ENCODE measurements around the gene KCNH1.

KCNH1 gene

DNA sequence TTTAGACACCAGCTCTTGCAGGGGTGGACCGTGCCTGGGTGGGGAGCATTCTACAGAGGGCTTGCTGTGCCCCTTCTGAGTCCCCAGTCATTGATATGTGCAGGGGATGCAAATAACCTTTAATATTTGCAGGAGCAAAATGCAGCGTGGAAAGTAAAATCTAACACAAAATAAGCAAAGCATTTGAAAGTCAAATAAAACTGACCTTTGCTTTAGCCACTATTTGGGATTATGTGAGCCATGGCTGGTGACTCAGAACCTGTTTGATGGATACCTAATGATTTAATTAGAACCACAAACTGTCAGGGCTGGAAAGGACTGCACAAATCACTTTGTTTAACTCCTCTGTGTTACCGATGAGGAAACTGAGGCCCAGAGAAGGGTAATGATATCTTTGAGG, 427.7 kb downstream of the KCNH1 start:
- DNase-seq = no peak

DNA sequence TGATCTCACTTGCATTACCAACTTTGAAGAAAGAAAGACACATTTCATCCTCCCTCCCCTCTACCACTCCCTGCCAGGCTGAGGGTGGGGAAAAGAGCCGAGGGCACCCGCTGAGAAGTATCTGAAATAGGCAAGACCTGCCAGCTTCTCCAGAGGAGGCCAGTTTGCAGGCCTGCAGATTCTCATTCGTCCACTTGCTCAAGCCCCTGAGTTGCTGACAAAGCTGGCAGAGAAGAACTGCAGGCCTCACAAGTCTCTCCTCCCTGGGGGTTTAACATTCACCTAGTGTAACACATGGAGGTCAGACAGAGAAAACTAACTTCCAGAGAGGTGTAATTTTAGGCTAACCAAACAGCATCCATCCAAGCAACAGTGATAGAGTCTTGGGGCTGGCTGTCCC, 428.9 kb downstream of the KCNH1 start:
- no peak for DNase-seq

DNA sequence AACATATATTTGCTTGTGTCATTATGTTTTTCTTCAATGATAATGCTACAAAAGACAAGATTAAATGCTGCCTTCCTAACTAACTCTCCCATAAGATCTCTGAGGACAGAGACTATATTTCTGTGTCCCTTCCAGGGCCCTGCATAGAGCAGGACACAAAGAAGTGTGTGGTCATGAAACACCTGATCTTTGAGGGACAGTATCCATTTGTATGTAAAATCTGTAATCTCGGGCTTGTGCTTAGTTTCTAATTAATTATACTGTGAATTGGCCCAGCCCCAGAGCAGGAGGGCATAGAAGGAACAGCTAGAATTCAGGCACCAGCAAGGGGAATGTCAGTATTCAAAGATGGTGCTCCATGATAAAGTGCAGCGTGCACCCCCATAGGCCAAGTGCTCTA, 430.4 kb downstream of the KCNH1 start:
- DNase-seq = no peak

DNA sequence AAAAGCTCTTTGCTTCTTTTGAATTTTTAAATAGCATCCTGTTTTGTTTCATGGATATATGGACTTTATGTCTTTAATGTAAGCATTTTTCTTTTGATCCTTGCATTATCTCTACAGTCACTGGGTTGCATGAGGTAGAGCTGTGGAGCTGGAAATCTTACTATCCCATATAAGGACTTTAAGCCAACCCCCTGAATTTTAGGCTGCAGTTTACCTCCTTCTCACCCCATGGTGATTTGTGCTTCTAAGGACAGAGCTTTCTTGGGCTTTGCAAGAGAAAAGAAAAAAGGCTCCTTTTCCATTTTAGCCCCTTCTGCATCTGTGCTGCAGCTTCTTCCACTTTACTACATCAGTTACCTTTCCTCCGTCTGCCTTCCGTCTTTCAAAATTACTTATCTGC, 431.4 kb downstream of the KCNH1 start:
- no peak for DNase-seq

DNA sequence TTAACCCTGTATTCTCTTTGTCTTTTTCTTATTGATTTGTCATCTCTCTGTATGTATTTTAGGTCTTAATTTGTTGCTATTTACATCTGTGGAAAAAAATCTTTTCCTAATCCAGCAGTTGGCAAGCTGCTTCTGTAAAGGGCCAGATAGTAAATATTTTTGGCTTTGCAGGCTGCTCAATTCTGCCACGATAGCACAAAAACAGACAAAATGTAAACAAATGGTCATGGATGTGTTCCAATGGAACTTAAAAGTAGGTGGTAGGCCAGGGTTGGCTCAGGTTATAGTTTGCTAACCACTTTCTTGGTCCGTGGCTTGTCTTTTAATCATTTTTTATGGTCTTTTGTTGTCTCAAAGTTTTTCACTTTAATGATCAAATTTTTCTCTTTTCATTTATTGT, 433.4 kb downstream of the KCNH1 start:
- no peak for DNase-seq

DNA sequence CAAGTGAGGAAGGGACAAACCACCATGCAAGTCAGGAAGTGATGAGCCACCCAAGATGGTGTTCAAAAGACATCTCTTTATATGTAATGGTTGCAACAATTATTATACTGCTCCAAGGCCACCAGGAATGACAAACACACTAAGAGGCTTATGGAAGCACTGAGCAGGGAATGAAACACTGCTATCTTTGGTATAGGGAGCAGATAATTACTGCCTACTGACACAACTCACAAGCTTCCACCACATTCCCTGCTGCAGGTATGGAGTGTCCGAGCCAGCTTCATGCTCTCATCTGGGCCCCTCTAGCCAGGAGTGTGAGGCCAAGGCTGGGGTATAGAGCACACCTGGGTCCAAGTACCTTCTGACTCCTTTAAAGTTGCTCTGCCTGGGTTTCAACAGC, 433.9 kb downstream of the KCNH1 start:
- no peak for DNase-seq

- no peak for DNase-seq
These were observed 435.3 kb downstream of the KCNH1 start for GRCh38 chr1:210698661-210699060.

DNA sequence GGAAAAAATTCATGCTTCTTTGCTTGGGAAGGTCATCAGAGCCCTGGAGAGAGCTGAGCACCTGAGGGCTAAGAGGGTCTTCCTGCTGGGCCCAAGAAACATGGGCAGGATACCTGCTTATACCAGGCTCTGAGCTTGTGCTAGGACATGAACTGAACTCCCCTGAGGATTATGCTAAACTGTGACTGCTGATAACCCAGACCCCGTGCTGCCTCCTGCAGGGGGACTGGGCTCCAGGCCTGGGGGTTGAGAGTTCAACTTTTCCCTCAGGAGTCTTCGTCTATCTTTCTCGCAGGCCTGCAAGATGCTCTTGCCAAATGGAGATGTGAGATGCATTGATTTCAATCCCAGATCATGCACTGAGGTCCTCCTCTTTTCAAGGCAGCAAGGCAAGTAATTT, 436.8 kb downstream of the KCNH1 start:
- no peak for DNase-seq

DNA sequence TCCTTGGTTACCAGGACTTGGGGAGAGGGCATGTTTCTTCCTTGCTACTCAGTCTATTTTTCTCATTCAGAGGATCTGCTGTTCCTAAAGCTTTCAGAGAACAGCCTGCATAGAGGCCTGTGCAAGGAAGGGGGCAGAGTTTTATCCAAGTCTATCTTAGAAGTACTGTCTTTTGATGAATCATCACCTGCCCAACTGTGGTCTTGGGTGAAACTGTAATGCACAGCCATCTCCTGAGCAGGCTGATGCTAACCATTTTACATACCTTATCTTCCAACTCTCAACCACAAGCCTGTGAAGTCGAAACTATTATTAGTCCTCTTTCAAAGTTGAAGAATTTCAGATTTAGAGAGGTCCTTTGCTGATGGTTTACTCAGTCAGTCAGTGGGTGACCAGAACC, 437.2 kb downstream of the KCNH1 start:
- DNase-seq = no peak

DNA sequence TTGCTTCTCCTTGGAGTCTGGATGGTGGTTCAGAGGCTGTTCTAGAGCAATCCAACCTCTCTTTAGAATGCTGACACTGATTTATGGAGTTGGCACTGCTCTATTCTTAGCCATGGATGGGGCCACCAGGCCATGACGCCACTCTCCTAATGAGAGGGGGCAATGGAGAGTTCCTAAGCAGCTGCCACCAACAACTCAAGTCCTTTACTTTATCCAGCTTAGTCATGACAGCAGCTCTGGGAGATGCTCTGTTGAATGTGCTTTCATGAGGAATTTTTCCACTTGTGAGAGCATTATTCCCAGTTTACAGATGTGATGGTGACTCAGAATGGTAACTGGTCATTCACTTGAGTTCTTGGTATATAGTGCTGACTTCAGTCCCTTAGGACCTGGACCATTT, 438.9 kb downstream of the KCNH1 start:
- no peak for DNase-seq

GRCh38 chr1:210692796-210693195, 441.2 kb downstream of the KCNH1 start:
- DNase-seq = no peak

GRCh38 chr1:210691039-210691610, 442.8 kb downstream of the KCNH1 start:
- DNase-seq = no peak

- no peak for DNase-seq
These were observed 443.7 kb downstream of the KCNH1 start for GRCh38 chr1:210690236-210690635.

DNA sequence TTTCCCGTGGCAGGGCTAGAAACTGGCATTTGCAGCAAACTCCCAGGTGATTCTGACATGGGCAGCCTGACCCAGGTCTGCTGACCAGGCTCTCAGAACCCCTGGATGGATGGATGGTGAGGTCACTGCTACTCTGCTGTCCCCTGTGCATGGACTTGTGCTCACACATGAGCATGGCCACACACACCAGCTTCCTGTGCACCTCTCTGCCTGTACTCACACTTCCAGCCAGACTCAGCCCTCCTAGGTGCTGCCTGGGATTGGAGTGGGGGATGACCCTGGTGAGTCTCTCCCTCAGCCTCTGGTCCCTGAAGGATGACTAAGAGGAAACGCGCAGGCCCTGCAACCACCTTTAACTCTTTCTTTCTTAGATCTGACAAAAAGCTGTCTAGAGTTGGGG, 444.1 kb downstream of the KCNH1 start:
- DNase-seq = no peak

GRCh38 chr1:210688512-210689234, 445.3 kb downstream of the KCNH1 start:
- DNase-seq = no peak

DNA sequence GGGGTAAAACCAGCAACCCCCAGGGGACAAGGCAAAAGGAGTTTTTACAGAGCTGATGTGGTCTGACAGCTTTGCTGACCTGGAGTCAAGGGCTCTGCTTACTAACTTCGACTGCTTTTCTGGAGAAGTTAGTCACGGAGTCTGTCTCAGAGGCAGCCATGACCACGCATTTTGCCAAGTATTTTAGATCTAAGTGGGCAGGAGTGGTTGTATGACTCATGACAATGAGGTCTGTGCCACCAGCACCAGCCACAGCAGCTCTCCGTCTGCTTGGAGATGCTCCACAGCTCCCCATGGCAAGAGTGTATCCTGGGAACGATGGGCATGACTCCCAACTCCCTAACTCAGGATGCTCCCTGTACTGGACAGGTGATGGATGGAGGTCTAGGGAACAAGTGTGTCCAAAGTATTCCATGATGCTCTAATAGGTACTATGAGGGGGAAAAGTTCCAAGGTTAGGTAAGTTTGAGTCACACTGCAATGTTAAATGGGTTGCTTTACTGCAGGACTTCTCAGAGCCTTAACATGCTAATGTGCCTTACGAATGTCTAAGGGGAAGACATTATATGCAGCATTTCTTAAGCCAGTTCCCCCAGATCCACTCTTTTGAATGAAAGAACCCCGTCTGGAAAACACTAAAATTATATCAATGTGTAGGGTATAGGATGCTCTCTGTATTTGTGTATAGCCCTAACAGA, 446.2 kb downstream of the KCNH1 start:
- peak; percentile 39 for DNase-seq

- DNase-seq = no peak
These were observed 447.1 kb downstream of the KCNH1 start for GRCh38 chr1:210686841-210687240.

DNA sequence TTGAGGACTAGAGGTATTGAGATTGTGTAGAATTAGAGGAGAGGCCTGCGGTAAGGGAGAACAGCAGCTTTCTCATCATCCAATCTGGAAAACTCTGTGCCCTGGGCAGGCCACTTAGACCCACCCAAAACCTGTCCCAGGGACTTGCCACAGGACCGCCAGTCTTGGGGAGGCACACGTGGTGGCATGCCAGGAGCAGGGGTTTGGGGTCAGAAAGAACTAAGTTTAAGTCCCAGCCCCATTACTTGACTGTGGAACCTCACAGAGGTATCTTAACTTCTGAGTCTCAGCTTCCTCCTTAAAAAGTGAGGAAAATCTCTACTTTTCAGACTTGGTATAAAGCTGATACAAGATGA, 448.7 kb downstream of the KCNH1 start:
- DNase-seq = no peak

DNA sequence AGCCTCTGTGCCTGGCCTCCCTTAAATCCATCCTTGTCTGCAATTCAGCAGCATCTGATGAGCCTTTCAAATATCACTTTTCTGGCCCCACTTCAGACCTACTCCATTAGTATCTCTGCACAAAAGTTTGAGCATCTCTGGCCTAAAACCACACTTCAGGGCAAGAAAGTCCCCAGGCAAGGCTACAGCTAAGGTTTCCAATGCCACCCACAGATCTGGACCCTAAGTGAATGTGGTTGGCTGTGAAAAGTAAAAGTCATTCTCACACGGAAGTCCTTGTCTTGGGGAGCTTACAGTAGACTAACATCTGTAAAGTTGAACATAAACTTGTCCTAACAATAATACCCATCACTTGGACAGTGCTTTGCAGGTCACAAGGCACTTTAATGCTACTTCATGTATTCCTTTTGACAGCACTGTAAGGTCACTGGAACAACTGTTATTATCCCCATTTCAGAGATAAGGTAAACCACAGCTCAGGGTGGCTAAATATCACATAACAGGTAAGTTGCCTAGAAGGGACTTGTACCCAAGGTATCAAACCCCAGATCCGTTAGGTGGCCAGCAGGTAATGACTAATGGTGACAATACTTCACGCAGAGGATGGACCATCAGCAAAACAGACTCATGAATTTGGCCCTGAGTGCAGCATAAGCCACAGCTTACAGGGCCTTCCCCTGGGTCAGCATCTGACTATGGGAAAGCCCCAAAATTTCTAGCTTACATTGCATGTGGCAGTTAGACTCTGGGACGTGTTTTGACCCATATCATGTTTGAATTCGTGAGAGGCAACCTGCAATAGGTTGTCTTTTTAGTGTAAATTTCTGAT, 449.3 kb downstream of the KCNH1 start:
- DNase-seq = no peak

DNA sequence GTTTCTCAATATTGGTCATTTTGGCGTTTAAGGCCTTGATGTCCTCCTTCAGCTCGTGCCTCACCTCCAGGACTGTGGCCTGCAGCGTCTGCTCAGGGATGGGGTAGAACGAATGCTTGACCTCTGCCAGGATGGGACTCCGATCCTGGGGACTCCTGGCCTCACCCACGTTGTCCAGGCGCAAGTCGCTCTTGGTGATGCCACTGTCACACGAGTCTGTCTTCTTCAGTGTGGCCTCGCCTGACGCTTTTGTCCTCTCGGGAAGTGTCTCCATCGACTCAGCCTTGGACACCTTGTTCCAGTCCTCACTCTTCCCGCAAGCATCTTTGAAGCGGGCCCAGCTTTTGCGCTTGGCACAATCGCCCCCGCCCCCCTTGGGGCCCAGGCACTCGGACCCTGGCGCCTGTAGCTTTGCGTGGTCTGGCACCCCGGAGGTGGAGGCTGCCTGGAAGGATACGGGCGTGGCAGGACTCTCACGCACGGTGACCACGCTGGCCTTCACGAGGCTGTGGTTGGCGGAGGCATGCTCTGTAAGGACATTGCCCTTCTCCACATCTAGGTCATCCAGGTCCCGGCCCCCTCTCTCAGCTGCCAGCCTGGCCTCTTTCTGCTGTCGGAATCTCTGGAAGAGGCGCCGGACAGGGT, 450.4 kb downstream of the KCNH1 start:
- DNase-seq = no peak

DNA sequence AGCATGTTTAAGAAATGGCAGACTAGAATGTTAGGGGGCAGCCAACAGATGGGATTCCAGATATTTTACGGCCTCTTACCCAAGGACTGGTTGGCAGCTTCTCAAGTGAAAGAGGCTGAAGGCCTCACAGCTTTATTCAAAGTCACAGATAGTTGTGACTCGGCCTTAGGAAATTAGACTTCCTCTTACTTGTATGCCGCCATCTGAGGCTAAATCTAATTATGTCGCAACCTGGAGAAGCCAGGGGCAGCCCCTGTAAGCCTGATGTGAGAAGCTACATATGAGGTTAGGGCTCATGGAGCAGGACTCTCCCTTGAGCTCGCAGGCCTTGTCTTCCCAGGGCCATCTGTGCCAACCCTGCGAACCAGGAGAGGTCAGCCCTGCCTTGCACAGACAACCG, 452.8 kb downstream of the KCNH1 start:
- no peak for DNase-seq

- DNase-seq = no peak
These were observed 455.6 kb downstream of the KCNH1 start for GRCh38 chr1:210678306-210678705.

GRCh38 chr1:210677533-210677932, 456.4 kb downstream of the KCNH1 start:
- DNase-seq = no peak
